GM18909 (cell line): Measurements from ENCODE around the gene PIGR.

ENCODE experiments used
- ATAC-seq: cut with Tn5 transposase; IDR thresholded peaks from one replicate; pipeline ENCODE4 v1.9.1; 2021; ENCODE audit warnings: mild to moderate bottlenecking; ENCODE audit not compliant: unreplicated experiment, poor library complexity

Gene PIGR

DNA sequence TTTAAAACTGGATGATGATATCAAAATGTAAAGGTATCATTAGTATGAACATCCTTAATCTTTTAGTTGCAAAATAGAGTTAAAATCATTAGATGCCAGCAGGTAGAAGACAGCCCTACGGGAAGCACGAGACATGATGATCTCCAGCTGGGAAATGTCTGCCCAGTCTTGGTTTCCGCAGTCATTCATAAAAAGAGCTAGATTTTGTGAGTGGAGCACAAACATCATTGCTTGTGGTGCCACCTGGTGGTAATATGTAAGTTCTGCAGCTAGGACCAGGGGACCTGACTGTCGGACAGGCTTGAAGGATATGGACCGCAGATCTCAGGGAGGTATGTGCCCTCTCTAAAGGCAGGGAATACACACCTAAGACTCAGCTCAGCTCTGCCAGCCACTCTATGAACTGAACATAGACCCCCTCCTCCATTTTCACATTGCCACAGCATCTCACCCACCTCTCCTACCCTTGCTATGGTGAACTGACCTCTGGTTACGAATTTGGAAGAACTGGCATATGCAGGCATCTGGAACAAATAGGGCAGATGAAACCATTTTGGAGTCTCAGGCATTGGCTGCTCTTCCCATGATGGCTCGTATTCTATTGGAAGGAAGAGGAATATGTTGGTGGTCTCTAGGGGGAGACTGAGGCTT, 33.7 kb downstream of the PIGR start:
- ATAC-seq, result peak; percentile 54

GRCh38 chr1:206911064-206911663, 35.1 kb downstream of the PIGR start:
- no peak for ATAC-seq

- no peak for ATAC-seq
Measured at GRCh38 chr1:206909883-206910318, 36.4 kb downstream of the PIGR start.

DNA sequence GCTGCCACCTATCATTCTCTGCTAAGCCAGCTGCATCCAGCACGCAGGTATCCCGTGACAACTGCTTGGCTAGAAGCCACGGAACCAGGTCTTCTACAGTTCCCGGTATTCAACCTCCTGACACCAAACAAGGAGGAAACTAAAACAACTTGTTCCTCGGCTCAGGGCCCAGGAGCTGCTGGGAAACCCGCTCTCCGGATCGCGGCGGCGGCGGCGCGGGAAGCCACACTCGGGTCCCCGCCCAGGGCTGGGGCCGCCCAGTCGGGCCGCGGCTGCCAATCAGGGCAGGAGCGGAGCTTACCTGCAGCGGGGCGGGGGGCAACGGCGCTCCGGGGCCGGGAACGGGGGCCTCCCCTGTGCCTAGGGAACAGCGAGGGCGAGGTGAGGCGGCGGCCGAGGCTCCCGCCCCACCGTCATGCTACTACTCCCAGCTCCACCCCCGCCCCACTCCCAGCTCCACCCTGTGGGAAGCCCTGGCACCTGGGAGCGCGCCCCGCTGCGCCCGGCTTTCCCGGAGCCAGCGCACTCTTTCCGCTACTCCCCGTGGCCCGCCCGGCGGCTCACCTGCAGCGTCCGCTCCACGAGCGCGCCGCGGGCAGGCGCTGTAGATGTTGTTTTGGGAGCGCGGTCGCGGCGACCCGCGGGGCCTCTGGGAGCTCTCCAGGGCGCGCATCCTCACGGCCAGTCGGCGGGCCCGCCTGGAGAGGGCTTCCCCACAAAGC, 36.9 kb downstream of the PIGR start:
- ATAC-seq, result no peak

DNA sequence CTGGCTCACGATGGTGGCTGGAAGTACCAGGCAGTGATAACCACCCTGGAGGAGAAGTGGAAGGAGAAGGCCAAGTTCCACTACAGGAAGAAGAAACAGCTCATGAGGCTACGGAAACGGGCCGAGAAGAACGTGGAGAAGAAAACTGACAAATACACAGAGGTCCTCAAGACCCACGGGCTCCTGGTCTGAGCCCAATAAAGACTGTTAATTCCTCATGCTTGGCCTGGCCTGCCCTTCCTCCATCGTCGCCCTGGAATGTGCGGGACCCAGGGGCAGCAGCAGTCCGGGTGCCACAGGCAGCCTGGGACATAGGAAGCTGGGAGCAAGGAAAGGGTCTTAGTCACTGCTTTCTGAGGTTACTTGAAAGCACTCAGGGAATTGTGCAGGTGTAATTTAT, 38.2 kb downstream of the PIGR start:
- ATAC-seq, result no peak

- ATAC-seq, result no peak
Measured at GRCh38 chr1:206907304-206907991, 38.8 kb downstream of the PIGR start.

DNA sequence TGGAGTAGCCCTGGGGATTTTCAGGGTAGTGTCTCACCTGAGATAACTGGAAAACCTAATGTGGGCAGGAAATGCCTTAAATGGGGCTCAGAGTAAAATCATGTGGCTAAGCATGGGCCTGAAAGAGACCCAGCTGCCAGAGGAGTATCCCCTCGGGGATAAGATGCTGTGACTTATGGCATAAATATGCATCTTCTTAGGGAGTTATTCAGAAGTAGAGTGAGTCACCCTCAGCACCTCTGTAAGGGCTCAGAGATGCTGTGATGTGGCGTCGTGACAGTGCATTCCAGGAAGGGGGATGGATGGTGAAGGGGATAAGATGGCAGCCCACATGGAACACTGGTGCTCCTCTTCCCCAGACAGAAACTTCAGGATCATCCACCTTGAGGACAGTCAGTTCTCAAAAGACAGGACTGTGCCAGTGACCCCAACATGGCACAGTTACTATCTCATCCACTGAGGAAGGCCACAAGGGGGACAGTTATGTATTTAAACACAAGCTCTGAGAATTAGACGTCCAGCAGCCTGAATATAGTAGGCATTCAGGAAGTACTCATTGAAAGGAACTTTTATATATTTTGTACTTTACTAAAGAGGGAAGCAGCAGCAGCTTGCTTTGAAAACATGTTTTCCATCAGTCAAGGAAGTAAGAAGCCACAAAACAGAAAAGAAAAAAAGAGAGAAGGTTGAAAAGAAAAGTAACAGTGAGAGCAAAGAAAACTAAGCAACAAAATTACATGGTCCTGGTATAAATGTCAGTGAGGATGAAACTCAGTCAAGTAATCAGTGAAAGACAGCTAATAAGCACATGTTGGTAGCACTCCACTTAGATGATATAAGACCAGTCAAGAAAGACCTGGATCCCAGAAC, 40.7 kb downstream of the PIGR start:
- peak; percentile 61 for ATAC-seq

GRCh38 chr1:206904423-206905142, 41.7 kb downstream of the PIGR start:
- no peak for ATAC-seq

- ATAC-seq, result no peak
Measured at GRCh38 chr1:206903687-206904086, 42.6 kb downstream of the PIGR start.

GRCh38 chr1:206902702-206903101, 43.6 kb downstream of the PIGR start:
- no peak for ATAC-seq

GRCh38 chr1:206901944-206902343, 44.3 kb downstream of the PIGR start:
- no peak for ATAC-seq

GRCh38 chr1:206900149-206900548, 46.1 kb downstream of the PIGR start:
- ATAC-seq, result no peak

GRCh38 chr1:206899717-206900116, 46.5 kb downstream of the PIGR start:
- ATAC-seq, result no peak

GRCh38 chr1:206898915-206899431, 47.3 kb downstream of the PIGR start:
- no peak for ATAC-seq

DNA sequence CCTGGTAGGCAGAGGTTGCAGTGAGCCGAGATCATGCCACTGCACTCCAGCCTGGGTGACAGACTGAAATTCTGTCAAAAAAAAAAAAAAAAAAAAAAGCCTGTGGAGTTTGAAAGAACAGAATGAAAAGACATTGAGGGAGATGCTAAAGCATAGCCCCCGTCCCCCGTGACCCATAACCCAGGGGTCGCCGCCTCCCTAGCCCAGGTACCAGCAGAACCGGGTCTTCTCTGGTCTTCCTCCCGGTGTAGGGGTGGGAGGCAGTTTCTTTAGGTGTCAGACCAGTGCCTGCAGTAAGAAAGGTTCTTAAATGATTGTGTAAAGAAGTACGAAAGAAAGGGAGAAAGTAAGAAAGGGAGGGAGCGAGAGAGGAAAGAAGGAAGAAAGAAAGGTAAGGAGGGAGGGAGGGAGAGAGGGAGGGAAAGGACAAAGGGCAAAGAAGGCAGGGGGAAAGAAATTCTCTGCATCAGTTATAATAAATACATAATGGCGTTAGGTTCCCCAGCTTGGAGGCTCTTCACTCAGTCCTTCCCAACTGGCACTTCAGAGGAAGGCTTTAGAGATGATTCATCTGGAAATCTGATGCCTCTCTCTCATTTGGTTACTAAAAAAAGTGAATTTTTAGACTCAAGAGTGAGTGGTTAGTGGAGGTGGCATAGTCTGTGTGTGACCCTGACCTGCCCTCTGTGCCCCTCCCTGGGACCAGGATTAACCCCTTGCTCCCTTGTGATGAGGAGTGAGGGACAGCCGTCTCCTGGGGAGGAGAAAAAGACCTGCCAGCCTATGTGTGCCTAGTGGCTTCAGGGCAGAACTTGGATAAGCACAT, 48.0 kb downstream of the PIGR start:
- no peak for ATAC-seq

GRCh38 chr1:206897175-206897574, 49.1 kb downstream of the PIGR start, which contains the start of gene IL24:
IL24 (plus strand) TSS chr1:206897443; CDS start chr1:206897833, 390 bp downstream.
- no peak for ATAC-seq

- ATAC-seq, result no peak
Measured at GRCh38 chr1:206896261-206896660, 50.0 kb downstream of the PIGR start.

DNA sequence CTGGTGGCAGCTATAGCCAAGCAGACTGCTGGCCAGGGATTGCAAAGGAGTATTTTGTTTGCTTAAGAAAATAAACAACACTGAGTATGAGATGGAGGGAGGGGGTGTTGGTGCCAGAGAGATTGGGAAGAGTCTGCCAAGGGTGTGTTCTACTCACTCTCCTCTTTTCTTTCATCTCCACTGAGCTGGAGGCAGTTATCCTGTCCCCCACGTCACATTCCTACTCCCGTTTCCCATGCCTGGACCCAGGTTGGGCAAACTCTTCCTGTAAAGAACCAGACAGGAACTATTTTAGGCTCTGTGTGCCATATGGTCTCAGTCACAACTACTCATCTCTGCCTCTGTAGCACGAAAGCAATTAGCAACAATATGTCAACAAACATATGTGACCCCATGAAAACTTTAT, 50.4 kb downstream of the PIGR start:
- no peak for ATAC-seq
